ENCODE results near the gene ADIRF.
"Not testable (repeated sequence)": the region's sequence is repeated elsewhere in the genome, so short reads cannot be mapped to it uniquely, and the experiment has no call there.

ADIRF gene

DNA sequence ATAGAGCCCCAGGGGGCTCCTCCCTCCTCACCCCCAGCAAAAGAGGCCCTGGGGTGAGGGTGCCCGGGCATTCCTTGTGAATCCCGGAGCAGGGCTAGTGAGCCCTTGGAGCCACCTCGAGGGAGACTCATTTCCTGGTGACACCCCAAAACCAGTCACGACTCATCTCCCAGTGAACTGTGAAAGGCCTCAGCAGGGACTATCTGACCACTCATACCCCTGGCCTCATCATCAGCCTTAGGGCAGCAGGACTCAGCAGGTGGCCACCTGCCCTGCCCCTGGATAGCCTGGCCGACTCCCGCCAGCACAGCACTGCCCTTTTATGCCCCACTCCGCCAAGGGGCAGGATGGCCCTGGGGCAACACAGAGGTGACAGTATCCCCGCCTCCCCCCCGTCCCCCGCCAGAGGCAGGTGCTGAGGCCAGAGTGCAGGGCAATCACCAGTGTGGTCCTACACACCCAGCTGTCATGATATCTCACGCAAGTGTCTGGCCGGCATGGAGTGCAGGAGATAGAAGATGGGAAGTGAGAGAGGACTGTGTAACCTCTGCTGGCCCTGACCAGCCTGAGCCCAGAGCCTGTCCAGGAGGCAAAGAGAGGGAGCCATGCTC is 6.7 kb upstream of the ADIRF start:
- no peak for DNase-seq

DNA sequence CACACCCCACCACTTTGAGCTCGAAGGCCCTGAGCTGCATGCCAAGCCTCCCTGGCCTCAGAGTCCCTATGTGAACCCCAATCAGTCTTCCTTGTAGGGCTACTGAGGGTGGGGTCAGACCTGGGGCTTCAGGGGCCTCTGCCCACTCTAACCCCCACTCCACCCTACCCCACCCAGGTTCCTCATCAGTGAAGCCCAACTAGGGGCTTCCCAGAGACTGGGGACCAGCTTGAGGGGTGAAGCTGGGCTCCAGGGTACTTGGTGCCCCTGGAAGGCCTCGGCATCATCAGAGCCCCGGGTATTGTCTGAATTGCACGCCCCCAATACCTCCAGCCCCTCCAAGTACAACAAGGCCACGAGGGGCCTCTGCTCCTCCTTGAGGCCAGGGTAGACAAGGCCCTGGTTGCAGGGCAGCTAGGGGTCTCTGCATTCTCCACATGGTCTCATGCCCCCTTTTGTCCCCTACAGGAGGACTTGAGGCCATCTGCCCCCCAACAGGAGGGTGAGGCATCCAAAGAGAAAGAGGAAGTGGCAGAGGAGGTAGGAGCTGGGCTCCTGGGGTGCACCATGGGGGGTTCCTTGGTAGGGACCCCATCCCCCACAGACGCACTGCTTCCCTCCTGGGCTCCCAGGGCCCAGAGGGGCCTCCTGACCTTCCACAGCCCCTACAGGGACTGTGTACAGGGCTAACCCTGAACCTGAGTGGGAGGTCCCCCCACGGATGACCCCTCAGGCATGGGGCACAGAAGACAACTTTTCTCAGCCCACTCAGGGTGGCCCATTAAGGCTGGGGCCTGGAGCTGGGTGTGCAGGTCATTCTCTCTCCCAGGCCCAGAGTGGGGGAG is 5.9 kb upstream of the ADIRF start:
- no peak for DNase-seq

DNA sequence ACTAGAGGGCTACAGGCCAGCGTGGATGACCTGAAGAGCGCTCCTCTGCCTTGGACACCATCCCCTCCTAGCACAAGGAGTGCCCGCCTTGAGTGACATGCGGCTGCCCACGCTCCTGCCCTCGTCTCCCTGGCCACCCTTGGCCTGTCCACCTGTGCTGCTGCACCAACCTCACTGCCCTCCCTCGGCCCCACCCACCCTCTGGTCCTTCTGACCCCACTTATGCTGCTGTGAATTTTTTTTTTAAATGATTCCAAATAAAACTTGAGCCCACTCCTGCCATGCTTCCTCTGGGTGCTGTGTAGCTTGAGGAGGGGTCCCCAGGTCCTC is 5.3 kb upstream of the ADIRF start:
- no peak for DNase-seq

DNA sequence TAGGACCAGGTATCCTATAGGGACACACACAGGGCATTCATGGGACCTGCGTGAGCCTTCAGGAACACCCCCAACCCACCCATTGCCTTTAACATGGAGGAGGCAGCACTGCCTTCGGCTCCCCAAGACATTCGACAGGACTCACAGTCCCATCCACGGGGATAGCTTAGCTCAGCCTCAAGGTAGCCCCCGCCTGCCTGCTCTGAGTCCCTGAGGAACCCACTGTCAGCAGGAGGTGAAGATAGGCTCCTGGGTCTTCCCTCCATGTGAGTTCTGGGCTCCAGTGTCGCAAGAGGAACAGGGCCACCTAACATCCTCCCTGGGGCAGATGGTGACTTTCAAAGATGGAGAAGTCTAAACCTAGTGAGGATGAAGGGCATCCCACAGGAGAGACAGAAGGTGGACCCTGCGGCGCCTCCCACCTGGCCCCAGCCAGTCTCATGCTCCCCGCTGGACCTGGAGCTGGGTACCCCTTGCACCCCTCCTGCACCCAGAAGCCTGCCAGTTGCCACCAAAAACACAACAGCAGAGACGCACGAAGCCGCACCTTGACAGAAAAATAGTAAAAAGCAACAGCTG is 4.9 kb upstream of the ADIRF start:
- DNase-seq: no peak

DNA sequence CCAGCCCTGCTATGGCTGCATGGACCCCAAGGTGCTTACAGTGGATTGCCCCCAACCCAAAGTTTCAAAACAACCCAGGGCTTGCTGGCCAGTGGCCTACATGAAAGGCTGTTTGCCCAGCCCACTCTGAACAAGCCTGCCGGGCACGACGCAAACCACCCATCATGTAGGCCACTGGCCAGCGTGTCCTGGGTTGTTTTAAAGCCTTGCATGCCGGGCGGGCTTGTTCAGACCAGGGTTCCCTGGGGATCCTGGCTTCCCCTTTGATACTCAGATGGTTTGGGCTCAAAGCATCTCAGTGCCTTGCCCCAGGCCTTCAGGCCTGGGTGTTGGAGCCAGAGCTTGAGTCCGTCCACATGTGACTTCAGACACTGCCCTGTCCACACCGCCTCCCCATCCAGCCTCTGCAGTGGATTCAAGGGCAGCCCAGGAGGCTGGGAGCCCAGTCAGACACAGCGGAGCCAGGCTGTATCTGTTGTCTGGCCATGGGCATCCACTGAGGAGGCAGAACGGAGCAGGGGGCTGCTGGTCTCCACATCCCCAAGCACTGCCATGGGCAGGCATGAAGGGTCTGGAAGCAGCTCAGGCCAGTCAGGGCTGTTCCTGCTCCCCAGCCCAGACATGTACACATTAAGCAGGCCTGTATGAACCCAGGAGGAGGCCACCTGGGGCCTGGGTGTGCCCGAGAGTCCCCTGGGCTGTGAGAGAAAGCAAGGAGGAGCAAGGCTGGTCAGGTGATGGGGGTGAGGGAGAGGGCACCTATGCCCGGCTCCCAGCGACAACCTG is 4.0 kb upstream of the ADIRF start:
- no peak for DNase-seq

DNA sequence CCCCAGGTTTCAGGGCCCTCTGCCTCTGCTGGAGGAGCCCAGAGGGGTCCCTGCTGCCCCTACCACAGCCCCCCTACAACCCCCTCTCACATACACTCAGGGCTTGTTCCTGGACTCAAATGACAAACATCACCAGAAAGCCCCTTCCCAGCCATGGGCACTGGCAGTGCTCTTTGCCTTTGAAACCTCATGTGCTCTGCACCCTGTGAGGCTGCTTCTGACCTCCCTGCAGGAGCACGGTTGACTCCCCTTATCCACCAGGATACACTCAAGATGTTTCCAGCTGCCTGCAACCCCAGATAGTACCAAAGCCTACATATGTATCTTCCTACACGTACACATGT is 3.5 kb upstream of the ADIRF start:
- no peak for DNase-seq

DNA sequence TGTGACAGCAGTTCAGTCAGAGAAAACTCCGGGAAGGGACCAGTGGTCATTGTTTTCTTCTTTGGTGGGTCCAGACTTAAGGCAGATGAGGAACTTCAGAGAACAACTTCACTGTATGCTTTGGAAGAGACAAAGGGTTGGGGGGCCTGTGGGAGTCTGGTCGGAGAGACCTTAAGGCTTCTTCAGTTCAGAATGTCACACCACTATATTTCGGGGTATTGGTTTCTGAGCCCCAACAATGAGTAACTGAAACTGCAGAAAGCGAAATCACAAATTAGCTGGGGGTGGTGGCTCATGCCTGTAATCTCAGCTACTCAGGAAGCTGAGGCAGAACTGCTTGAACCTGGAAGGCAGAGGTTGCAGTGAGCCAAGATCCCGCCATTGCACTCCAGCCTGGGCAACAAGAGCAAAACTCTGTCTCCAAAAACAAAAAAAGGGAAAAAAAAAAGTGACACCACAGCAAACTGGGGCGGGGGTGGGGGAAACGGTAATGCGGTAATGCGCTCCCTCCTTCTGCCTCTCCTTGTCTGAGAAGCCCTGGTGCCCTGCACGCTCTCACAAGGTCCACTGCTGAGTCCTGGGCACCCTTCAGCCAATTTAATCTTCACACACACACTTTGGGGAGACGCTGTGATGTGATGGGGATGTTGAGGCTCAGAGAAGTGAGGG is 2.2 kb upstream of the ADIRF start:
- no peak for DNase-seq

DNA sequence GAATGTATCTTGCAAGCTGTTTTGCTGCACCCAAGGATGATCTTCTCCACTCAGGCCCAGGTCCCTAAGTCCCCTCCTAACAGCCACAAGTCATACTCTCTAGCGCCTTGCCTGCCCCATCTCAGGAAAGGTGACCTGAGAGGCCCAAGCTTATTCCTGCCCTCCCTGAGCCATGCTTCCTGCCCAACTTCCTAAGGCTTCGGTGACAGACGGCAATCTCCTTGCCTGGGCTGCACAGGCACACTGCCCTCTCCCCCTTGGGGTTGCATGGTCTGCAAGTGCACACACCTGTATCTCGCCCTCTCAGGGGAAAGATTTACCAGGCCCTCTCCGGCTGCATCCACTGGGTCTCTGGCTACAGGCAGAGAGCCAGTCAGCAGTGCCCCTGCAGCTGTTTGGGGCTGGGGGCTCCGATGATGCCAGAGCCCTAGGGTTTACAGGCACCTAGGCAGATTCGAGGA is 771 bp upstream of the ADIRF start:
- DNase-seq: no peak

DNA sequence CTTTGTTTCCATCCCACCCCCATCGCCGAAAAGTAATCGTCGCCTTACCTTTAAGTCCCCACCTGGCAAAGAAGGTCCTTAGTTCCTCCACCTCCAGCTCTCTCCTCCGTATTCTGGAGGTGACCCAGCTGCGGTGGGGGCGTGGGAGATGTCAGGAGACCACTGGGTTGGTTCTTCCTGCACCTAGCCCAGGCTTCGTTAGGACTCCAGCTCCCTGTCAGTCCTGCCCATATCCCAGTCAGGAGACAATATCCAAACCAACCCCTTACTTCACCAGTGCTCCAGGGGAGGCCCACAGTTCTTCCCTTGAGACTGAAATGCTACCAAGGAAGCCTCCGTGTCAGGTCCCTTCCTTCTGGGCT is 693 bp downstream of the ADIRF start:
- DNase-seq: no peak

DNA sequence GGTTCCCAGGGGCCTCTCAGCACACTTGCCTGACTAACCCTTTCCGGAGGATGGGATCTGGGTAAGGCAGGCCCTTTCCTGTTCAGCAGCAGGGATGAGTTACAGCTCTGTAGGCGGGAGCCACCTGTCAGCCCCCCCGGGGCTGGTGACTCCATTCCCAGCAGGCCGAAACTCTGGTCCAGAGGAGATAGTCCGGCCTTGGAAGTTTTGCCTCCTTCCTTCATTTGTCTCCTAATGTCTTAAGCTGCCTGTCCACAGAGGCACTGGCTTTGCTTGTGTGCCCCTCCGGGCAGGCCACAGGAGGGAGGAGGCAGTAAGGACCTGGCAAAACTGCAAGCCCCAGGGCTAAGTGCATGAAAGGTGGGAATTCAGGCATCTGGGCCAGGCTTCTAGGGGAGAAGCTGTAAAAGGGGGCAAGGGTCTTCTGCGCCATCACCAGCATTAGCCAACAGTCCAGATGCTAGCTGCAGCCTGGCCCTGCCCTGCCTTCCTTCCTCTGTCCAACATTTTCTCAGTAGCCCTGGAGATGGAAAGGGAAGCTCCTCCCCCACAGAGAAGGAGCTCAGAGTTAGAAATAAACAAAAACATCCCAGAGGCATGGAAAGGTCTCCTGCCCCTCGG is 1.2 kb downstream of the ADIRF start:
- DNase-seq: no peak

DNA sequence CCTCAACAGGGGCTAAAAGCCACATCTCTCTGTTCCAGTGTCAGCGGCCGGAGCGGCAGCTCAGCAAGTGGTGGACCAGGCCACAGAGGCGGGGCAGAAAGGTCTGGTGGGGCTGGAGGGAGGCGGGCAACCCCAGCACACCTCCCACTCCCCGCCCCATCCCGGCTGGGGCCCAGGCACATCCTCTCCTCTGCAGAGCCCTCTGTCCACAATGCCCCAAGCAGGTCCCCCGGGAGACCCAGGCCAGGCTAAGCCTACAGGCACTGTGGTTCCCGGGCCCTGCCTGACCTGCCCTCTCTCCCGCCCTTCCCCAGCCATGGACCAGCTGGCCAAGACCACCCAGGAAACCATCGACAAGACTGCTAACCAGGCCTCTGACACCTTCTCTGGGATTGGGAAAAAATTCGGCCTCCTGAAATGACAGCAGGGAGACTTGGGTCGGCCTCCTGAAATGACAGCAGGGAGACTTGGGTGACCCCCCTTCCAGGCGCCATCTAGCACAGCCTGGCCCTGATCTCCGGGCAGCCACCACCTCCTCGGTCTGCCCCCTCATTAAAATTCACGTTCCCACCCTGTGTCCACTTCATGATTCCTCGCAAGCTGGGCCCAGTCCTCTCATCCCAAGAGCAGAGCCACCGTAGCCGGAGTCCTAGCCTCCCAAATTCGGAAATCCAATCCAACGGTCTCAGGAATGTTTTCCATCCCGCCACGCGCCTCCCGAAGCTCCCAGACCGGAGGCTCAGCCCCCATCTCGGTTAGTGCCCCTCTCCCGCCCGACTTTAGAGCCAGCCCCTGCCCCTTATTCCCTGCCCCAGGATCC is 2.1 kb downstream of the ADIRF start:
- no peak for DNase-seq

DNA sequence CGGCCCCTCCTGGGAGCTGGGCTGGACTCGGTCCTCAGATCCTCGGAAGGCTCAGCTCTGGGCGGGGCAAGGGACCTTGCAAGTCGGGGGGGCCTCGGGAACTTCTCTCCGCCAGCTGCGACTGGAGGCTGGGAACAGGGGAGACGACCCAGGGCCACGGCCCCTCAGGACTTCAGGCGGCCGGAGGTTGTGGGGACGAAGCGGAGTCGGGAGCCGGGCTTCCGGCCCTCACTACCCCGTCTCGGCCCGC is 2.6 kb downstream of the ADIRF start:
- DNase-seq: no peak

DNA sequence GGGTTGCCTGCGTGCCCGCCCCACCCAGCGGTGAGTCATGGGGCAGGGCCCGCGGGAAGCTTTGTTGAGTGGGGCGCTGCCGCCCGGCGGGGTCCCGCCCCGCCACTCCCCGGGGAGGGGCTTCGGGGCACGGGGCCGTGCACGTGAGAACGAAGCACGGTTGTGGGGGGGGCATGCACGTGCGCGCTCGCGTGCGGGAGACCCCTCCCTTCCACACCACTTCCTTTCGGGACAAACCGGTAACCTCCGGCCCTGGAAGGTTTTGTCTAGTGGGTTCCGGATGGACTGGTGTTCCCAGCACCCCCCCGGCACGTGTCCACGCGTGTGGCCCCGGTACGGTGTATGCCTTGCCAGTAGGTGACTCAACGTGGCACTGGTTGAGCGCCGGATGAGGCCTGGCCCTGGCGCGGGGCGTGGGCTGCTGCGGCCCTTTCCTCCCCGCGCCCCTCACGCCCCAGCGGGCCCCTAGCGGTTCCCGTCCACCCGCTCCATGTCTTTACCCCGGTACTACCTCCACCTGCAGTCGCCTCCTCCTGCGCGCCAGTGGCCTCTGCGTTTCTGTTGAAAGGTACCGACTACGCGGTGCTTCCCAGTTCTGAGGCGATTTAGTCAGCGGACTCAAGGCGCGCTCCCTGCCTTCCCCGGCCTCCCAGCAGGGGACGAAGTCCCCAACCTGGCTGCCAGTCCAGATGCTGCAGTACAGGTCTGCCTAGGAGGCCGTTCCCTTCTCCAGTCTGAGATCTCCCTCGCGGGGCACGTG is 3.1 kb downstream of the ADIRF start:
- DNase-seq: peak; percentile 94

DNA sequence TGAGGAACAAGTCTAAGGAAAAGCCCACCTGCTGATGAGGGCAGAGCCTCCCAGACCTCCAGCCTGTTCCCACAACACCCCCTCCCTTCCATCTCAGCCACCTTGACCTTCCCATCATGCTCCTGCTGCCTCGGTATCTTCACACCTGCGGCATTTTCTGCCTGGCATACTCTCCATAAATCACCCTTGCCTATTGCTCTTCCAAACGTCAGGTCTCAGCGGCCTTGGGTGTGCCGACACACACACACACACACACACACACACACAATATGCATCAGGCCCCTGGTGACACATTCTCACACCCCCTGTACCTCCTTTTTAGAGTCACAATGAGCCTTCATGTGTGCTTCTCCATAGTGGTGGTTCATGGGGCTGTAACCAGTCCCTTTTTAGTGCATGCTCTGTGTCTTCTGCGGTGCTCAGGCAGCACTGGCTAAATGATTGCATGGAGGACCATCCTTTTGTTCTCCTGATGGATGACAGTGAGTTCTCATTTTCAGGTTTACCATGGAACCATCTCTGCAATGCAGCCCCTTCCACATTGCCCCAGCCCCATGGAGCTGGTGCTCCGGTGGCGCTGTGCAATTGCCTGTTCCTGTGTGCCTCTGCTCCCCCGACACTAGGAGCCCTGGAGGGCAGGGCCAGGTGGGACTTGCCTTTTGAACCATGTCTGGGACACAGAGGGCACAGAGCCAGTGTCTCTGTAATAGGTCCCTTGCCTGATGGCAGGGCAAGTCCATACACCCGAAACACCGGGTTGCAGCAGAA is 4.5 kb downstream of the ADIRF start:
- DNase-seq: no peak

DNA sequence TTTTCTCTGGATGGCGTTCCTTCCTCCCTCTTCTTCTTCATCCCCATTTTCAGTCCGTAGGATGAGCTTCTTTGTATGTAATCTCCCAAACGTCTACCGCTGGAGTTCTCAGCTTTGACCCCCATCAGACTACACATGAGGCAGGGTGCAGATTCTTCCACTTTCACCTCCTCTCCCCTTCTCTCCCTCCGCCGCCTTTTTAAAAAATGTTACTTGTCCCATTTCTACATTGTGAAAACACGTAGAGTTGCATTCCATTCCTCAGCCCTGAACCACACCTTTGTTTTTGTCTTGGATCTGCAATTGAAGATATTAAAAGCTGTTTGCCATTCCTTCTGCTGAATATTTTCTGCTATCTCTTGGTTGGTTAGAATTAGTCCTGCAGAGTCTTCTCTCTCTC is 6.2 kb downstream of the ADIRF start:
- DNase-seq: no peak

DNA sequence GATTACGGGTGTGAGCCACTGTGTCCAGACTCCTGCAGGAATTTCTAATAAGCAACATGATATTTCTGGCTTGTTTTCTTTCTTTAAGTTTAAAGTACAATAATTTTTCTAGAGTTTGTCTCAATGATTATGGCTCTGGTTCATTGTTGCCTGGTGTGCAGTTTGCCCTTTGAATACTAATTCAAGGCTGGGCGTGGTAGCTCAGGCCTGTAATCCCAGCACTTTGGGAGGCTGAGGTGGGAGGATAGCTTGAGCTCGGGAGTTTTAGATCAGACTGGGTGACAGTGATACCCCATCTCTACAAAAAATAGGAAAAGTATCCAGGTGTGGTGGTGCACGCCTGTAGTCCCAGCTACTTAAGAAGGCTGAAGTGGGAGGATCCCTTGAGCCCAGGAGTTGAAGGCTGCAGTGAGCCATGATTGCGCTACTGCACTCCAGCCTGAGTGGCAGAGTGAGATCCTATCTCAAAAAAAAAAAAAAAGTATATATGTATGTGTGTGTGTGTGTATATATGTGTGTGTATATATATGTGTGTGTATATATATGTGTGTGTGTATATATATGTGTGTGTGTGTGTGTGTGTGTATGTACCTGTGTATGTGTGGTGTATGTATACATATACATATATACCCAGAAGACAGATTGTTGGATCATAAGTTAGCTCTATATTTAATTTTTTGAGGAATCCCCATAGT is 8.2 kb downstream of the ADIRF start:
- DNase-seq: no peak

DNA sequence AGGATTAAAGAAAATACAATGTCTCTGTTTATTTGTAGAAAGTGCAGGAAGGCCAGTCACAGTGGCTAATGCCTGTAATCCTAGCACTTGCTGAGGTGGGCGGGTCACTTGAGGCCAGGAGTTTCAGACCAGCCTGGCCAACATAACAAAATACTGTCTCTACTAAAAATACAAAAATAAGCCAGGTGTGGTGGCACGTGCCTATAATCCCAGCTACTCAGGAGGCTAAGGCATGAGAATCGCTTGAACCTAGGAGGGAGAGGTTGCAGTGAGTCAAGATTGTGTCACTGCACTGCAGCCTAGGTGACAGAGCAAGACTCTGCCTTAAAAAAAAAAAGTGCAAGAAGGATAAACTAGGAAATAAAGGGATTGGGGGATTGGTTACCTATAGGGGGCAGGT is 10.2 kb downstream of the ADIRF start:
- DNase-seq: not testable (repeated sequence)

DNA sequence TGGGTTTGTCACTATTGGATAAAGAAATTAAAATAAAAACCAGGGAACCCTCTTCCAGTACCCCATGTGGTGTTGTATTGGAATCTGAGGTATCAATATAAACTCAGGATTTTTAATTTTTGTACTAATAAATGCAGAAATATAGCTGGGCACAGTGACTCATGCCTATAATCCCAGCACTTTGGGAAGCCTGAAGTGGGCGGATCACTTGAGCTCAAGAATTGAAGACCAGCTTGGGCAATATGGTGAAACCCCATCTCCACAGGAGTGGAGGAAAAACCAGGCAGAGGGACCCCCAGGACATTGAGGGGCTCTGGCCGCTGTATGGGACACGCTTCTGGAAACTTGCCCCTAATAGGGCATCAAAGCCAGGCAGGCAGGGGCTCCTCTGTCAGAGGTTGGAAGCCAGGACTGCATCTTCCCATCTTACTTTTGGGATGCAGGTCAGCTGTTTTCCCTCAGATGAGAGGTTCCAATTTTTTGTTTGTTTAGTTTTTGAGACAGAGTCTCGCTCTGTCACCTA is 11.1 kb downstream of the ADIRF start:
- no peak for DNase-seq

DNA sequence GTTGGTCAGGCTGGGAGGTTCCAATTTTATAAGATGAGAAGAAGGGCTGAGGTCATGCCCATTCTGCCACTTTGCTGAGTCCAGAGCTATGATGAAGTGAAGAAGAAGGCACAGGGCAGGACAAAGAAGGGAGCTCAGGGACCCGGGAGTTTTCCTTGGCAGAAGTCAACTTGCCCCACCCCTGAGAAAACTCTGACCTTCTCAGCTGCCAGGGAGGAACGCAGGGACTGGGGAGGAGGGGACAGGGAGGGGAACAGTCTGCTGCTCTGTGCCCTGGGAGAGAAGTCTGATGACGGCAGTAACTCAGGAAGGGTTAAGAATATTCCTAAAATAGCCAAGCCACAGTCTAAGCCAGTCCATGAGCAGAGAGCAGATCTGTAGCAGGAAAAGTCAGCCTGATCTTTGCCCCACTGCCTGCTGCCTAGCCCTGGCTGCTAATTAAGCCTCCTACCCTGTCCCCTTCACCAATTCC is 11.7 kb downstream of the ADIRF start:
- DNase-seq: no peak

DNA sequence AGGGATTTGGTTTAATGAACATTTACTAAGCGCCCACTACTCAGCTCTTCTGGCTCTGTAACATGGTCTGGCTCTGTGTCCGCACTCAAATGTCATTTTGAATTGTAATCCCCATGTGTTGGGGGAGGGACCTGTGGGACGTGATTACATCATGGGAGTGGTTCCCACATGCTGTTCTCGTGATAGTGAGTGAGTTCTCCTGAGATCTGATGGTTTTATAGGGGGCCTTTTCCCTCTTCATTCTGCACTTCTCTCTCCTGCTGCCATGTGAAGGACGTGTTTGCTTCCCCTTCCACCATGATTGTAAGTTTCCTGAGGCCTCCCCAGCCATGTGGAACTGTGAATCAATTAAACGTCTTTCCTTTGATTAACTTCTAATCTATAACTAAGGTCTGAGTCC is 12.7 kb downstream of the ADIRF start:
- DNase-seq: not testable (repeated sequence)

Data from CD4-positive, alpha-beta T cell treated with Interleukin-12 subunit alpha and Interleukin-12 subunit beta, for 1 hour (primary cell).